ENCODE data around the gene APBA2.
"Not testable (repeated sequence)": the region's sequence is repeated elsewhere in the genome, so short reads cannot be mapped to it uniquely, and the experiment has no call there.

APBA2 gene

DNA sequence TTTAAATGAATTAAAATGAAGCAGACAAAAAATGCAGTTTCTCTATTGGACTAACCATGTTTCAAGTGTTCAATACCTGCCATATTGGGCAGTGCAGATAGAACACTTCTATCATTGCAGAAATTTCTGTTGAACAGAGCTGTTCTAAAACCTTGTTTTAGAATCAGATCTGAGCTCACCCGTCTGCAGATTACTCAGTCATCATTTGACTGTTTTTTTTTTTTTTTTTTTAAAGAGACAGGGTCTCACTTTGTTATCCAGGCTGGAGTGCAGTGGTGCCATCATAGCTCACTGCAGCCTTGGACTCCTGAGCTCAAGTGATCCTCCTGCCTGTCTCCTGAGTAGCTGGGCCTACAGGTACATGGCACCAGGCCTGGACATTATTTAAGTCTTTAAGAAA is 128.7 kb downstream of the APBA2 start:
- no peak for DNase-seq (ENCODE audit: low read depth, low spot score)
- no peak overlapping the region for H3K4me3 ChIP-seq (ENCODE audit: low read length)

DNA sequence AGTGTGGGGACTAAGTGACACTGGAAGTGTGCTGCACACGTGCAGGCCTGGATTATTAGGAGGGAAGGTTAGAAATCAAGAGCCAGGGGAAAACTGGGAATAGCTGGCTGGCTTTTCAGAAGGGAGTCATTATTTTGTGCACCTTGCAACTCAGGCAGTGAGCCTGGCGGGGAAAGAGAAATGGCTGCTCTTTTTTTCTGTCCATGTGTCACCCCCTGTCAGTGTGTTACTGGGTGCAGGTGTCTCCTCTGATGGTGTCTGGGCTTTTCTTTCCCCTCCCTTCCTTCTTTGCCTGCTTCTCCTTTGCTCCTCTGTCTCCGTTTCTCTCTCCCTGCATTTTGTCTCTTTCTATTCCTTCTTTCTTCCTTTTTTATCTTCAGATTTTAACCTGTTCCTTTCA is 130.7 kb downstream of the APBA2 start:
- H3K4me3 ChIP-seq (ENCODE audit: low read length) = no peak overlapping the region
- no peak for DNase-seq (ENCODE audit: low read depth, low spot score)

DNA sequence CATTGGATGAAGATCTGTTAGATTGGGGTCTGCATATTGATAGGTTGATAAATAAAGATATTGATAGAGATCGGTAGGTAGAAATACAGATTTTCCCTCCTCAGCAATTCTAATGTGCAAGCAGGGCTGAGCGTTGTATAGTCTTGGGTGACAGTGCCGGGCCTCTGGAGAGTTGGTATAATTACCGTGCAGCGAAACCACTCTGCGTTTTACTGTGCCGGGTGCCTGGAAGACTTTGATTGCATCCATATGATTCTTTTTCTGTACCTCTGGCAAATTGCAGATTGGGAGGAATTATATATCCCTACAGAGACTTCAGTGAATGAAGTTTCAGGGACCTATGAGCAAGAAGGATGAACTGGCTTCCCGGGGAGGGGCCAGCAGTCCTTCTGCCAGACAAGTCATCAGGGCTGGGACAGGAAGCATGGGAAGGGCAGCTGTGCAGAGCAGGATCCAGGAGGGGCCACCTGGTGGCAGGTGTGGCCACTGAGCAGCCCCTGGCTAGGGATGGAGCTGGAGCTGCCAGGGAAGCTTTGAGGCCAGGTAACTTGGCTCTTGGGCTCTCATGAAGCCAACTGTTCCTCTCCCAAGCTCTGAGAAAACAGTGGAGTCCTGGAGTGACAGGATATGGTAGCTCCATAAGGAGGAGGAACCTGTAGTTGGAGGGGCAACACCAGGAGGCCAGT is 132.5 kb downstream of the APBA2 start:
- no peak overlapping the region for H3K4me3 ChIP-seq (ENCODE audit: low read length)
- no peak for DNase-seq (ENCODE audit: low read depth, low spot score)

DNA sequence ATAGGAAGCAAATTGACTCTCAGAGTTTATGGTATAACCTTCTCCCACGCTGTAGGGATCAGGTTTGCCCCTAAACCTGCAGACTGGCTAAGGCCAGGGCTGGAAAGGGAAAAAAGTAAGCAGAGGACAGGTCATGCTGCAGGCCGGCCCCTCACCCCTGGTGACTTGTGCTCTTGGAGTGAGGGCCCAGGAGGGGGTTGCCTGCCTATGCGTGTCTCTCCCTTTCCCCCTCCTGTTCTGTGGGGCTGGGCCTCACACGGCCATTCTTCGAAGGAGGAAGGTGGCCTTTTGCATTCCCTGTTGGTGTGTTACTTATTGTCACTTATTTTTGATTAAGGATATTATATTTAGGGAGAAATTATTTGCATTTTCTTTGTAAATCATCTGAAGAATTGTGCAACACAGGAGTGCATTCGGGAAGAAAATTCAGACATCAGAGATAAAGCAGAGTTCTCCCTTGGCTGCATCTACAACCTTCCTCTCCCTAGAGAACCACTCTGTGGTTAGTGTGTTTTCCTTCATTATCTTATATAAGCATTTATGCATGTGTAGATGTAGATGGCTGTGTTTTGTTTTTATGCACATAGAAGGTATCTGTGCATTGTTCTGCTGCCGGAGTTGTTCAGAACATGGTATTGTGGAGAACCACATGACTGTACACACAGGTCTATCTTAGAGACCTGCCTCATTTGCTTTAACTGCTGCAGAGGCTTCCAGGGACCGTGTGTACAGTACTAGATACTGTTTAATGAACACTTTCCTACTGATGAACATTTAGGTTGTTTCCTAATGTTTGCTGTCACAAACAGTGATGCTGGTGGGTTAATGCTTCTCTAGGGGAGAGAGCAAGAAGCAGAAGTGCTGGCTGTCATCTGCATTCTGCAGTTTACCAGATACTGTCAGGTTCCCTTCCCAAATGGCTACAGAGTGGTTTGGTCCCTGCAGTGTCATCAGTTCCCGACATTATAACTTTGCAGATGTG is 133.5 kb downstream of the APBA2 start:
- no peak for DNase-seq (ENCODE audit: low read depth, low spot score)
- H3K4me3 ChIP-seq (ENCODE audit: low read length) = no peak overlapping the region

DNA sequence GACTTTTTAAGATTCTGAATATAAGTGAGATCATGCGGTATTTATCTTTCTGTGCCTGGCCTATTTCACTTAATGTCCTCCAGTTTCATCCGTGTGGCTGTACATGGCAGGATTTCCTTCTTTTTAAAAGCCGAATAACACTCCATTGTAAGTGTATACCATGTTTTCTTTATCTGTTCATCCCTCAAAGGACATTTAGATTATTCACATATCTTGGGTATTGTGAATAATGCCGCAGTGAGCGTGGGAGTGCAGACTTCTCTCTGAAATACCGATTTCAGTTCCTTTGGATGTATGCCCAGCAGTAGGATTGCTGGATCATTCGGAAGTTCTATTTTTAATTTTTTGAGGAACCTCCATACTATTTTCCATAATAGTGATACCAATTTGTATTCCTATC is 136.1 kb downstream of the APBA2 start:
- no peak for DNase-seq (ENCODE audit: low read depth, low spot score)
- H3K4me3 ChIP-seq (ENCODE audit: low read length) = no peak overlapping the region

DNA sequence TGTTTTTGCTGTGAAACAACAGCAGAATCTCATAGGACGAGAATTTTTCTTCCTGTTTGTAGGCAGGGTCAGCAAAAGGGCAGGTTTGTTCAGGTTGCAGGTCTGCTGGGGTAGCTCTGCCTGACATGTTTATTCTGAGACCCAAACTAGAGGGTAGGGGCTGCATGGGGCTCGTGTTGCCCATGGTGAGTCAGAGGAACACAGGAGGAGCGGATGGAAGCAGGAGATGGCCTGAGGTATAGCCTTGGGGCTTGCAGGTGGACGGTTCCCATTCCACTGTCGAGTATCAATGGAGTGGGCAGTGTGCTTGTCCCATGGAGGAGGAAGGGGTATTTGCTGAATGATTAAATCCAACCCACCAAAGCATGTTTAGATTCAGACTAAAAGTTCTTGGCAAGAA is 138.9 kb downstream of the APBA2 start:
- no peak for DNase-seq (ENCODE audit: low read depth, low spot score)
- H3K4me3 ChIP-seq (ENCODE audit: low read length) = no peak overlapping the region

DNA sequence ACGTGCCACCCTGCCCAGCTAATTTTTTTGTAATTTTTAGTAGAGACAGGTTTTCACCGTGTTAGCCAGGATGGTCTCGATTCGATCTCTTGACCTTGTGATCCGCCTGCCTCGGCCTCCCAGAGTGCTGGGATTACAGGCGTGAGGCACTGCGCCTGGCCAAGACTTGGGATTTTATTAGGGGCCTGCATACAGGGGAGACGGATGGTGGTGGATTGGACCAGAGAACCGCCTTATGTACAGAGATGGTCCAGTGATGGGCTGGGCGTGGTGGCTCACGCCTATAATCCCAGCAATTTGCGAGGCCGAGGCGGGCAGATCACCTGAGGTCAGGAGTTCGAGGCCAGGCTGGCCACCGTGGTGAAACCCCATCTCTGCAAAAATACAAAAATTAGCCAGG is 139.6 kb downstream of the APBA2 start:
- not testable (repeated sequence) for DNase-seq (ENCODE audit: low read depth, low spot score); H3K4me3 ChIP-seq (ENCODE audit: low read length)

DNA sequence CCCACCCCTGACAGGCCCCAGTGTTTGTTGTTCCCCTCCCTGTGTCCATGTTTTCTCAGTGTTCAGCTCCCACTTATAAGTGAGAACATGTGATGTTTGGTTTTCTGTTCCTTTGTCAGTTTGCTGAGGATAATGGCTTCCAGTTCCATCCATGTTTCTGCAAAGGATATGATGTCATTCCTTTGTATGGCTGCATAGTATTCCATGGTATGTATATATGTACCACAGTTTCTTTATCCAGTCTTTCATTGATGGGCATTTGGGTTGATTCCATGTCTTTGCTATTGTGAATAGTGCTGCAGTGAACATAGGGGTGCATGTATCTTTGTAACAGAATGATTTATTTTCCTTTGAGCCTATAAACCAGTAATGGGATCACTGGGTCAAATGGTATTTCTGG is 142.4 kb downstream of the APBA2 start:
- not testable (repeated sequence) for DNase-seq (ENCODE audit: low read depth, low spot score); H3K4me3 ChIP-seq (ENCODE audit: low read length)

DNA sequence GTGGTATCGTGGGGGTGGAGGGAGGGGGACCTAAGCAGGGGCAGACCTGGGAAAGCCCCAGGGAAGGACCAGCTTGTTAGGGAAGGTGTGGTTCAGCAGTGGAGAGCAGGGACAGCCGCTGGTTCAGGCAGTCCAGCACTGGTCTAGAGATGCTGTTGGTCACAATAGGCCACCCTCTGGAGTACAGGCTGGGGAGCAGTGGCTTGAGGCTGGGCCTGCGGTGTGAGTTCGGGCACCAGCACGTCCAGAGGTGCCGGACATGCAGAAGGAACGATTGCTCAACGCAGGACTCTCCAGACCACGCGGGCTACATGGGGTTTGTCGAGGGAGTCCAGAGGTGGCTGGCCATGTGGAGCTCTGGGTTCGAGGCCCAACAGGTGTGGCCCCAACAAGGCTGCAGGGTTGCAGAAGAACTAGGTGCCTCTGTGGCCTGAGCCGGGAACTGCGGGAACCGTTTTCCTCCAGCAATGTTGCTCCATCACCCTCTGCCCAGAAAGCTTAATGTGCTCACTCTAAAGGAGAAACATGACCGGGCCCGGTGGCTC is 143.9 kb downstream of the APBA2 start:
- no peak for DNase-seq (ENCODE audit: low read depth, low spot score)
- no peak overlapping the region for H3K4me3 ChIP-seq (ENCODE audit: low read length)

DNA sequence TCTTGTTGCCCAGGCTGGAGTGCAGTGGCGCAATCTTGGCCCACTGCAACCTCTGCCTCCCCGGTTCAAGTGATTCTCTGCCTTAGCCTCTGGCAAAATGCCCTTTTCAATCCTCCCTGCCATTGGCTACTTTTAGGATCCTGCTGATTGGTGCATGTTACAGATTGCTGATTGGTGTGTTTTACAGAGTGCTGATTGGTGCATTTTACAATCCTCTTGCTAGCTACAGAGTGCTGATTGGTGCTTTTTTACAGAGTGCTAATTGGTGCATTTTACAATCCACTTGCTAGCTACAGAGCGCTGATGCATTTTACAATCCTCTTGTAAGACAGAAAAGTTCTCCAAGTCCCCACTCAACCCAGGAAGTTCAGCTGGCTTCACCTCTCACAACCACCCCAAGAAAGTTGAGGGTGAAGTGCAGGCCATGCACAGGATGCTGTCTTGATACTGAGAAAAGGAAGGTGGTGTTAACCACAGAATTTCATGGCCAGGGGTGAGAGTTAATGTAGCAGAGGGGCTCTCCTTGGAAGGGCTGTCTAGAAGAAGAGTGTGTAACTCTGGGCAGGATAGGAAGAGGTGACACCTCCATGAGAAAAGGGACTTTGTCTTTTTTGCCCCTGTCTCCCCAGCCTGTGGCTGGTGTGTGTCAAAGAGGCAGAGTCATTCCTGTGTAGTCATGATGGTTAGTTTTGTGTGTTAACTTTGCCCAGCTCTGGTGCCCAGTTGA is 145.9 kb downstream of the APBA2 start:
- DNase-seq (ENCODE audit: low read depth, low spot score) = peak; percentile 12
- H3K4me3 ChIP-seq (ENCODE audit: low read length) = no peak overlapping the region

DNA sequence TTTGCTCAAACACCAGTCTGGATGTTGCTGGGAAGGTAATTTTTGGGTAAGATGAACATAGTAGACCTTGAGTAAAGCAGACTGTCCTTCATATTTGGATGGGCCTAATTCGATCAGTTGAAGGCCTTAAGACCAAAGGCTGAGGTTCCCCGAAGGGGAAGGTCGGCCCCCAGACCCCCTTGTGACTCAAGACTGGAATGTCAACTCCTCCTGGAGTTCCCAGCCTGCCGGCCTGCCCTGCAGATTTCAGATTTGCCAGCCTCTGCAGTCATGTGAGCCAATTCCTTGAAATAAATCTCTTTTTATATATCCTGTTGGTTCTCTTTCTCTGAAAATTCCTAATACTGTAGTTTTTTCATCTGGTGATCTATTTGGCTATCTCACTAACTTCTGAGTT is 146.5 kb downstream of the APBA2 start:
- DNase-seq (ENCODE audit: low read depth, low spot score) = no peak
- no peak overlapping the region for H3K4me3 ChIP-seq (ENCODE audit: low read length)

DNA sequence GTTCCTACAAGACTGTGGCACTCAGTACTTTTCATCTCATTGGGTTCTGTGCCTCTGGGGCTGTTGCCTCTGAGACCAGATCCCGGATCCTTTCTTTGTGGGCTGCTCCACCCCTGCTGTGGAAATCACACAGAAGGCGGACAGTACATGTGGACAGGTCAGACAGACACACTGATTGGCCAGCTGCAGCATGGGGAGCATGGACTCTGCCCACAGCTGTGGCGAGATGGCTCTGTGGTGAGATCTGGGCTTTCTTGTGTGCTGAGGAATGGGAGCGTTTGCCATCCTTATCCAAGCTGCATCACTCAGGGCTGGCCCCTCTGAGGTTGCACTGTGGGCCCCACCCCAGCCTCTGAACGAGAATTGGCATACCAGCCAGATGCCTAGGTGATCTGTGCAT is 147.0 kb downstream of the APBA2 start:
- H3K4me3 ChIP-seq (ENCODE audit: low read length) = no peak overlapping the region
- DNase-seq (ENCODE audit: low read depth, low spot score) = no peak

DNA sequence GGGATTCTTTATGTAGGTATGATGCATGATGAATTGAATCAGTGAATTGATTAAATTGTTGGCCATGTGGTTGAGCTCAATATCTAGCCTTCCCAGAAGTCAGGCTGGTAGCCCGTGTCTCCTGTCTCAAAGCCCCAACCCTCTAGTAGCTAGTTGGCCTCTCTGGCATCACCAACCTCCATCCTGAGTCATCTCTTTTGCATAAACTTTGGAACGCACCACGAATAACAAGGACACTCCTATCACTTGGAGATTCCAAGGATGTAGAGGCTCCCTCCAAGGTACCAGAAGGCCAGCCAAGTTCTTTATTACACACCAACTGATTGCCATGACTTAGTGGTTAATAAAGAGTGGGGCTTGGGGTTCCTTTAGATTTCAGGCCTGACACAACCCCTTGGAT is 148.4 kb downstream of the APBA2 start:
- DNase-seq (ENCODE audit: low read depth, low spot score) = no peak
- no peak overlapping the region for H3K4me3 ChIP-seq (ENCODE audit: low read length)

DNA sequence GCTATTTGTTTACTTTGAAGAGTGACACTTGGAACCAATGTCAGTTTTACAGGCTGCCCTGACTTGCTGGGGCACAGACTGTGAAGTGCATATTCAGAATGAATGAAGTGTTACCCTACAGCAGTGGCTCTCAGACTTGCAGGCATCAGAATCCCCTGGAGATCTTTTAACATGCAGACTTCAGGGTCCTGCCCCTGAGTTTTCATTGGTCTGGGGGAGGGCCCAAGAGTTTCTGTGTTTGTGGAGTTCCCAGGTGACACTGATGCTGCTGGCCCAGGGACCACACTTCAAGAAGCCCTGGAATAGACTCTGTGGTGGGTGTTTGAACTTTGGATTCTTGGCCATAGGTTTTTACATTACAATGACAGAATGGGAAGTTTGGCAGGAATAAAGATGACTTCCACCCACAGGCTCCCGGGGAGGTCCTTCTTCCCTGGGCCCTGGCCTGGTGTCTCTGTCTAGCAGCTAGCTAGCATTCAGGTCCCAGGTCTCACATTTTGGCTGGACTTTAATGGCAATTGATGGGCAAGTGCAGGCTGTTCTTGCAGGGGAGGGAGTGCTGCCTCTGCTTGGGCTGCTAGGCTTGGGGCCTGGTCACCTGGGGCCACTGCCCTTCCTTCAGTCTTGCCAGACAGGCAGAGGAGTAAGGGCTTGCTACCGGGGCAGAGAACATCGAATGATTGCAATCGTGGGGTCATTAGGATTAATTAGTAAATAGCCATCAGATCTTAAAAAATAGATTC is 149.0 kb downstream of the APBA2 start:
- no peak overlapping the region for H3K4me3 ChIP-seq (ENCODE audit: low read length)
- no peak for DNase-seq (ENCODE audit: low read depth, low spot score)

DNA sequence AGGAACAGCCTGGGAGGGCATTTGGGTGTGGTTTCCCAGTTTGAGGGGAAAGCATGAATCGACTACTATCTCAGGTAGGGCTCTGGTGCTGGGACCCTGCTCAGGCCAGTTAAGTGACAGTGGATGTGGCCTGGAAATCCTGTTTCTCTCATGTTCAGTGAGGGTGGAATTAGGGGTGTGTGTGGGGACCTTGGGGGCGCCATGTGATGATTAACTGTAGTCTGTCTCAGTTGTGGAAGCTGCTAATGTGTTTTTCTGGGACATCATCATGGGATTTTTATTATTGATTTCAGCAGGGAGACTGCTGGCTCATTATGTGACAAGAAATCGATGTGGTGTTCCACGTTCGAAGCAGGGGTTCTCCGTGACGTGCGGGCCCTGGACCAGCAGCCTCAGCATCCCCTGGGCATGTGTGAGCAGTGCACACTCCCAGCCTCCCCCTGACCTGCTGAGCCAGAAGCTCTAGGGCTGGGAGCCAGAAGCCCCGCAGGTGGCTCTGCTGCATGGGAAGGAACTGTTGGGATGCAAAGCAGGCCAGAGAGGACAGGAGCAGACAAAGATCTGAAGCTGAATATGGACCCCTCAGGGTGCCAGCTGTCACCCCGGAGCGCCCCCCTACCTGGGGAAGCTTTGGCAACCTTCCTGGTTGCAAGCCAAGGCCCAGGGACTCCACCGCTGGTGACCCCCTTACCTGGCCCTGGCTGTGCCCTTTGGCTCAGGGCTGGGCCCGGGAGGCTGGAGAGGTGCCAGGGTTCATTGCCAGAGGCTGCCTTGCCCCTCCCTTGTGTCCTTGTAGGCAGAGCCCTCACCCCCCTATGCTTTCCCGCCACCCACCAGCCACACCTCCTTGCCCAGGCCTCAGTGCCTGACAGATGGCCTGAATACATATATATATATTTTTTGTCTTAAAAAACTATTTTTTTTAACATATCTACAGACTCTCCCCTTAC is 149.8 kb downstream of the APBA2 start:
- no peak overlapping the region for H3K4me3 ChIP-seq (ENCODE audit: low read length)
- DNase-seq (ENCODE audit: low read depth, low spot score) = no peak

DNA sequence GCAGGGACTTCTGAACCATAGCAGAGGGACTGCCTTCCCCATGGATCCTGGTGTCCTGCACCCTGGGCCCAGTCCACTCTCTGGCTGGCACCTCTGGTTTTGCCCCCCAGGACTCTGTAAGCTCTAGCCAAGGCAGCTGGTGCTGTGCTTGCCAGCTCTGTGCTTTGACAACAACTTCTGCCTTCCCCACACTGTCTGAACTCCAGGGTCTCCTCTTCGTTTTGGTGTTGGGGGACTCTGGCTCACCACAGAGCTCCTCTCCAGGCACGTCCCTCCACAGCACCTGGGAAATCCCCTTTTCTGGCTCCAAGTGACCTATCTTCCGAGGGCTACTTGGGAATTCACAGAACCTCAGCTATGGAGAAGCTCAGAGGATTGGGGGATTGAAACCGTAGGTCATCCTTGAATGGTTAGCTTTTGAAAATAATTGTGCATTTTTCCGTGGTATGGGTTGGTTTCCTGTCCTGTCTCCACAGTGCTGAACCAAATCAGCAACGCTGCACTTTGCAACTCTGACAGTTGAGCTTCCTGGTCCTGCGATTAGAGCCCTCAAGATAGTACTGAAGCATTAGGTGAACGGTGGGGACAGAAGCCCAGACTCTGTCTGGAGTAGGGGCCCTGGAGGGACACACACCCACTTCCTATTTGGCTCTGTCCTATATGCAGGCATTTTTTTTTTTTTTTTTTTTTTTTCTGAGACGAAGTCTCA is 152.4 kb downstream of the APBA2 start:
- no peak for DNase-seq (ENCODE audit: low read depth, low spot score)
- H3K4me3 ChIP-seq (ENCODE audit: low read length) = no peak overlapping the region
